KOPT-K1 (cell line): ENCODE results near the gene TOP3A.
"Not testable (repeated sequence)": the region's sequence is repeated elsewhere in the genome, so short reads cannot be mapped to it uniquely, and the experiment has no call there.

Experiments
- H3K27ac ChIP-seq: fragments of 200-600 bp; sonication (generic); 2 replicates; pipeline ENCODE4 v1.5.1; 2016; ENCODE audit warnings: antibody characterized with exemption, mild to moderate bottlenecking, low read depth, low read length; ENCODE audit not compliant: poor library complexity, severe bottlenecking
- H3K36me3 ChIP-seq: fragments of 200-600 bp; sonication (generic); 2 replicates; pipeline ENCODE4 v1.5.1; 2017; ENCODE audit warnings: antibody characterized with exemption, mild to moderate bottlenecking, low read length, moderate library complexity; ENCODE audit not compliant: insufficient read depth
- H3K9me3 ChIP-seq: fragments of 200-600 bp; sonication (generic); 2 replicates; pipeline ENCODE4 v1.5.1; 2017; ENCODE audit warnings: antibody characterized with exemption, low read length, mild to moderate bottlenecking; ENCODE audit not compliant: insufficient read depth, poor library complexity, severe bottlenecking

TOP3A gene

GRCh38 chr17:18315961-18316360, 1.2 kb upstream of the TOP3A start:
- Histone ChIP-seq H3K36me3 (peaks cover 69% of the 10 kb centered on the region), H3K27ac (peak overlapping the region; percentile 74), H3K9me3 (no peaks in the 10 kb centered on the region)

GRCh38 chr17:18315562-18315922, 748 bp upstream of the TOP3A start:
- Histone ChIP-seq H3K36me3 (peaks cover 67% of the 10 kb centered on the region), H3K27ac (peak overlapping the region; percentile 74), H3K9me3 (no peaks in the 10 kb centered on the region)

DNA sequence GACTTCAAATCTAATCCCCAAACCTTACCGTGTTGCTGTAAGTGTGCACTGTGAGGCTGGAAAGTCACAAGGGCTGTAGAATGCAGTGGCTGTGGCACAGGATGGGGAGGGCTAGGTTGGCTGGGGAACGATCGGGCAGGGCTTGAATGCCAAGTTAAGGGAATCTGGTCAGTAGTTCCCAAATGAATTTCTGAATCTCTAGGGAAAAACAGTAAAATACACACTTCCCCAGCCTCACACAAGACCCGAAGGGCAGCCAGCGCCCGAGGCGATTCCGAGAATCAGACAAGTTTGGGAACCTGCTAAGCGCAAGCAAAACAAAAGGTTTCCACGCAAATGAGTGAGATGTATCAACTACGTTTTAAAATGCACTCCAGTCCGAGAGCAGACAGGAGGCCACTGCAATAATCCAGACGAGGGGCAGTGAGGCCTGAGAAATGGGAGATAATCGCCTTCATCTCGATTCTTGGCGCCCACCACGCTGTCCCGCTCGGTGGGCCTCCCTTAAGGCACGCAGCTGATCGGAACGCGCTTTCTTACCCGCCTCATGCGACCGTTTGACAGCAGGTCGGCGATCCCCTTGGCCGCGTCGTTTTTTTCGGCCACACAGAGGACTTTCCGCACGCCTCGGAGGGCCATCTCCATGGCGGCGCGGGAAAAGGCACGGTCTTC, 599 bp downstream of the TOP3A start:
- Histone ChIP-seq H3K27ac (peak overlapping the region; percentile 74), H3K36me3 (peaks cover 66% of the 10 kb centered on the region), H3K9me3 (no peaks in the 10 kb centered on the region)

GRCh38 chr17:18309202-18309601, 5.6 kb downstream of the TOP3A start:
- Histone ChIP-seq H3K27ac (no peak overlapping the region), H3K9me3 (no peaks in the 10 kb centered on the region), H3K36me3 (peaks cover 89% of the 10 kb centered on the region)

- peaks cover 92% of the 10 kb centered on the region for H3K36me3 ChIP-seq
- H3K9me3 ChIP-seq, H3K27ac ChIP-seq: not testable (repeated sequence)
Observed at GRCh38 chr17:18303206-18303605, 11.6 kb downstream of the TOP3A start.

DNA sequence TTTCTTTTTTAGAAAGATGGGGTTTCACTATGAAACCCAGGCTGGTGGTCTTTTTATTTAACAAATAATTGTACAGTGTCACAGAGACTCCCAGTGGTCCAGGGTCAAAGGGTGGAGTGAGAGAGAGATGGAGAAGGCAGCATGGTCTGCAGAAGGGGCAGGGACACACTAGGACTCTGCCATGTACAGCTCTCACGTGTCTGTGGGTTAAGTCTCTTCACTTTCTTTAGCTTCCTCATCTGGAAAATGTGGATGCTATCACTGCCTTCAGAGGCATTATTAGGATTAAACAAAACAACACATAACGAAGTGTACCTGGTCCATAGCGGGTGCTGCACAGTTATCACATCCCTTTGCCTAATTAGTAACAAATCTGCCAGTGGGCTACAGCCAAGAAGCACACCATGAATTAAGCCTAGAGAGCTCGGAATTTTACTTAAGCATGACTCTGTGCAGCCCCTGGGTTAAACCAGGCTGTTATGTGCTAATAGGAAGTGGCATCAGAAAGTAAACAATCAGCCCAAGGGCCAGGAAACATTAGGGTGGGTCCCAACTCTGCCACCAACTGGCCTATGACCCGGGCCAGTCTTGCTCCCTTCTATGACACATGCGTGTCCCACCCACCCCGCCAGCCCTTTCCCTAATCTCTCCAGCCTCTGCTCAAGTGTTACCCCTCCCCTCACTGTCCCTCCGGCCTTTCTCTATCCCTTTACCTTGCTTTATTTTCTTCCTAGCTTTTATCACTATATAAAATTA, 13.9 kb downstream of the TOP3A start:
- no peaks in the 10 kb centered on the region for H3K9me3 ChIP-seq
- peaks cover 84% of the 10 kb centered on the region for H3K36me3 ChIP-seq
- no peak overlapping the region for H3K27ac ChIP-seq

DNA sequence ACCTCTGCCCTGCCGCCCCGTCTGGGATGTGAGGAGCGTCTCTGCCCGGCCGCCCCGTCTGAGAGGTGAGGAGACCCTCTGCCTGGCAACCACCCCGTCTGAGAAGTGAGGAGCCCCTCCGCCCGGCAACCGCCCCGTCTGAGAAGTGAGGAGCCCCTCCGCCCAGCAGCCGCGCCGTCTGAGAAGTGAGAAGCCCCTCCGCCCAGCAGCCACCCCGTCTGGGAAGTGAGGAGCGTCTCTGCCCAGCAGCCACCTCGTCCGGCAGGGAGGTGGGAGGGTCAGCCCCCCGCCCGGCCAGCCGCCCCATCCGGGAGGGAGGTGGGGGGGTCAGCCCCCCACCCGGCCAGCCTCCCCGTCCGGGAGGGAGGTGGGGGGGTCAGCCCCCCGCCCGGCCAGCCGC, 16.7 kb downstream of the TOP3A start:
- not testable (repeated sequence) for H3K27ac ChIP-seq, H3K9me3 ChIP-seq
- H3K36me3 ChIP-seq = peaks cover 84% of the 10 kb centered on the region

DNA sequence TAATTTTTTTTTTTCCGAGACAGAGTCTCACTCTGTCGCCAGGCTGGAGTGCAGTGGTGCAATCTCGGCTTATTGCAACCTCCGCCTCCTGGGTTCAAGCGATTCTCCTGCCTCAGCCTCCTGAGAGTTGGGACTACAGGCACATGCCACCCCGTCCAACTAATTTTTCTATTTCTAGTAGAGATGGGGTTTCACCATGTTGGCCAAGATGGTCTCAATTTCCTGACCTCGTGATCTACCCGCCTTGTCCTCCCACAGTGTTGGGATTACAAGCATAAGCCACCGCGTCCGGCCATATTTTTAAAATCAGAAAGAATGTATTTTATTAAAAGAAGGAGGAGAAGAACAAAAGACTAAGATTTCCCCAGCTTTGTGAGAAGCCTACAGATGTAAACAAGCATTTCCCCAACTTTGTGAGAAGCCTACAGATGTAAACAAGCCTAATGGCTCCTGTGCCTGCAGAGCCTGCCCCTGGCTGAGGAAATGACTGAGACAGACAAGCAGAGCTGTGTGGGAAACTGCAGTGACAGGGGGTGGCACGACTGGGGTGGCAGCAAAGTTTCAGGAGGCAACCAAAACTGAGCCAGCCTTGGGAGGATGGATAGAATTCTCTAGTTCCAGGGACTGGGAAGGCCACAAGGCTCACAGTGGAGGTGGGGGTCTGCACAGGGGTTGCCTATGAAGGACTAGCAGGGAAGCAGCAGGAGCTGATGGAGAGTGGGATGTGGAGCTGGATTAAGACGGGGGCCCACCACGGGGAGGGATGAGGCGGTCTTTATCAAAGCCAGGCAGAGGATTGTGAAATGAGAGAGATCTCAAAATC, 22.9 kb downstream of the TOP3A start:
- H3K9me3 ChIP-seq = no peaks in the 10 kb centered on the region
- H3K36me3 ChIP-seq = peaks cover 98% of the 10 kb centered on the region
- H3K27ac ChIP-seq = no peak overlapping the region

DNA sequence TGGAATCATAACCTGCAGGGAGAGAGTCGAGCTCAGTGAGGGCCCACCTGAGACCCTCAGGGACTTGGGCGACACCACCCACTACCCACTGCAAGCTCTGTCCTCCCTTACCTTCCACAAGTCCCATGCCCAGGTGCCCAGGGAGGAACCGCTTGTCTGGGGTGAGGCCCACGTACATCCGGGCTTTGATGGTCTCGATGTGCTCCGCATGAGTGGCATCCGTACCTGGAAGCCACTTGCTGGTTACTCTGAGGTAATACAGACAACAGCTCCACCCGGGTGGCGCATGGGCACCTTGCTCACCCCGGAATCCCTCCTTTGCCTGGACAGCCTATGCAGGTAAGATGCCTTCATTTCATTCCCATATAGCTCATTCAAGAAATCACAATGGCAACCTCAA, 29.5 kb downstream of the TOP3A start:
- Histone ChIP-seq H3K9me3 (no peaks in the 10 kb centered on the region), H3K36me3 (peaks cover 98% of the 10 kb centered on the region), H3K27ac (no peak overlapping the region)

DNA sequence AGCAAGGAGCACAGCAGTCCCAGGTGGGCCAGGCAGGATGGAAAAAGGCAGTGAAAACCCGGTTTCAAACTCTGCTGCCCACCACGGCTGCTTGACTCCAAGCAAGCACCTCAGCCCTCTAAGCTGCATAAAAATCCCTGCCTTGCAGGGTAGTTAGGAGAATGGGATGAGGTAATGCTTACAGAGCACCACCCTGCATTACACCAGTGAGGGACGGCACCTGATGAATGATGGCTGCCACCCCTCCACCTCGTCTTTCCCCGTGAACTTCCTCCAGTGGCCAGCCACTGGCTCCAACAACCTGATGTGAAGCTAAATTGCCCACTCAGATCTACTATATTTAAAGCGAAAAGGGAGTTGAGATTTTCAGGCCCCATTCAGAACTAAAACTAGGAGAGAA, 33.0 kb downstream of the TOP3A start:
- H3K36me3 ChIP-seq = peaks cover 100% of the 10 kb centered on the region

DNA sequence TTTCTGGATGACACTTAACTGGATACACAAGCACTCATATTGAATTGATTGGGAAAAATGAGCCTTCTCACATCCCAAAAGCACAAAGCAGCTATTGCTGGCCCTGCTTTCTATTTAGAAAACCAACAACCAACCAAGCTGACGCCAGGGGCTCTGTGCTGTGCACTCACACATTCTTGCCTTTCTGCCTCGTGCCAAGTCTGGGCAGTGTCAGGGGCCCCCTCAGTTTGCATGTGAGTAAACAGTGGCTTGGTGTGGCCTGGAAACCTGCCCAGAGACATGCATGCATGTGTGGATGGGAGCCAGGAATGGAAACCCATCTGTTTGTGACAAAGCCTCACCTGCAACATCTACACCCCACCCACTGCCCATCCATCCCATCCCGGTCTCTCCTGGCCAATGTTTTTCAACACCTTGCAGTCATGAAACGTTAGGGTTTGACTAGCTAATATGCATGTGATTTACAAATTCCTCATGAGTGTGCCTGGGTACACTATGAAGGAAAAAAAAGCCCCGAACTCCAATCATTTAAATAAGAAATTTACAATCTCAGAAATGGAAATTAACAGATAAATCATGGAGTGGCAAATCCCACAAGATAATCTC, 33.9 kb downstream of the TOP3A start:
- Histone ChIP-seq H3K9me3 (no peaks in the 10 kb centered on the region), H3K27ac (no peak overlapping the region), H3K36me3 (peaks cover 100% of the 10 kb centered on the region)

More for the DNA sequence above, 33.0 kb downstream of the TOP3A start:
- H3K27ac ChIP-seq = no peak overlapping the region
- no peaks in the 10 kb centered on the region for H3K9me3 ChIP-seq

GRCh38 chr17:18280249-18280648, 34.5 kb downstream of the TOP3A start:
- H3K36me3 ChIP-seq = peaks cover 100% of the 10 kb centered on the region
- no peak overlapping the region for H3K27ac ChIP-seq
- no peaks in the 10 kb centered on the region for H3K9me3 ChIP-seq

- Histone ChIP-seq H3K27ac (no peak overlapping the region), H3K36me3 (peaks cover 99% of the 10 kb centered on the region), H3K9me3 (no peaks in the 10 kb centered on the region)
Observed at GRCh38 chr17:18278867-18279266, 35.9 kb downstream of the TOP3A start.

- H3K36me3 ChIP-seq = peaks cover 99% of the 10 kb centered on the region
- H3K27ac ChIP-seq = no peak overlapping the region
Observed at GRCh38 chr17:18277076-18277475, 37.7 kb downstream of the TOP3A start.

More at GRCh38 chr17:18277076-18277475, 37.7 kb downstream of the TOP3A start:
- no peaks in the 10 kb centered on the region for H3K9me3 ChIP-seq
